OCI-LY1 (cell line): ENCODE data around the gene RNF144A.

Experiments used
- EZH2 ChIP-seq: fragments of 200-600 bp; sonication (generic), shearing (Covaris generic); IDR thresholded peaks from 2 replicates; pipeline ENCODE4 v1.8.0; 2017; ENCODE audit warnings: borderline replicate concordance, mixed run types, mild to moderate bottlenecking, antibody characterized with exemption, low read length, moderate library complexity, mixed read lengths
- TF ChIP-seq, protein P1 (sequence below): fragments of 200-600 bp; sonication (generic), shearing (Covaris generic); IDR thresholded peaks from 2 replicates; pipeline ENCODE4 v1.5.1; 2017; ENCODE audit warnings: mild to moderate bottlenecking, antibody characterized with exemption, low read length, moderate library complexity, mixed read lengths

- TF ChIP-seq, protein P1, sequence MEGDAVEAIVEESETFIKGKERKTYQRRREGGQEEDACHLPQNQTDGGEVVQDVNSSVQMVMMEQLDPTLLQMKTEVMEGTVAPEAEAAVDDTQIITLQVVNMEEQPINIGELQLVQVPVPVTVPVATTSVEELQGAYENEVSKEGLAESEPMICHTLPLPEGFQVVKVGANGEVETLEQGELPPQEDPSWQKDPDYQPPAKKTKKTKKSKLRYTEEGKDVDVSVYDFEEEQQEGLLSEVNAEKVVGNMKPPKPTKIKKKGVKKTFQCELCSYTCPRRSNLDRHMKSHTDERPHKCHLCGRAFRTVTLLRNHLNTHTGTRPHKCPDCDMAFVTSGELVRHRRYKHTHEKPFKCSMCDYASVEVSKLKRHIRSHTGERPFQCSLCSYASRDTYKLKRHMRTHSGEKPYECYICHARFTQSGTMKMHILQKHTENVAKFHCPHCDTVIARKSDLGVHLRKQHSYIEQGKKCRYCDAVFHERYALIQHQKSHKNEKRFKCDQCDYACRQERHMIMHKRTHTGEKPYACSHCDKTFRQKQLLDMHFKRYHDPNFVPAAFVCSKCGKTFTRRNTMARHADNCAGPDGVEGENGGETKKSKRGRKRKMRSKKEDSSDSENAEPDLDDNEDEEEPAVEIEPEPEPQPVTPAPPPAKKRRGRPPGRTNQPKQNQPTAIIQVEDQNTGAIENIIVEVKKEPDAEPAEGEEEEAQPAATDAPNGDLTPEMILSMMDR, result no peak
- no peak for TF ChIP-seq EZH2
Measured at GRCh38 chr2:6893876-6894482, 23.2 kb upstream of the RNF144A start.
